Progenitor cell of endocrine pancreas (in vitro differentiated cells): Measurements from ENCODE around the gene SSH2. TPM values are rescaled to one million over a fixed set of nuclear protein-coding genes. Genes with fewer than 3 reads are reported as not detected.

Experiments
- DNase-seq: peaks from one replicate; pipeline ENCODE4 v3.0.0; 2021; ENCODE audit warnings: low spot score; ENCODE audit not compliant: unreplicated experiment
- H3K27ac Mint-ChIP-seq: 2 replicates; pipeline ENCODE4 v1.8.0; 2021; ENCODE audit warnings: mild to moderate bottlenecking, moderate library complexity, mixed read lengths
- H3K27me3 Mint-ChIP-seq: 2 replicates; pipeline ENCODE4 v1.8.0; 2021; ENCODE audit warnings: mixed read lengths
- H3K36me3 Mint-ChIP-seq: 2 replicates; pipeline ENCODE4 v1.8.0; 2022; ENCODE audit warnings: mixed read lengths; ENCODE audit not compliant: insufficient read depth
- H3K4me1 Mint-ChIP-seq: 2 replicates; pipeline ENCODE4 v1.8.0; 2021; ENCODE audit warnings: low read depth, mixed read lengths
- H3K4me3 Mint-ChIP-seq: 2 replicates; pipeline ENCODE4 v1.8.0; 2021; ENCODE audit warnings: low read depth, mild to moderate bottlenecking, moderate library complexity, mixed read lengths
- H3K9me3 Mint-ChIP-seq: 2 replicates; pipeline ENCODE4 v1.8.0; 2021; ENCODE audit warnings: low read depth, mixed read lengths
- total RNA-seq: library from RNA; stranded (reverse); gene quantifications from 2 replicates; pipeline ENCODE4 v1.2.1, GENCODE V29; 2021
- TF ChIP-seq, protein P1 (sequence below): fragments of 200-600 bp; sonication (generic); IDR thresholded peaks from one replicate; pipeline ENCODE4 v1.5.0; 2021; ENCODE audit warnings: antibody characterized with exemption, mild to moderate bottlenecking; ENCODE audit not compliant: unreplicated experiment

SSH2 gene
- total RNA-seq, 1 donor from 2014 or later = 20.7 TPM

DNA sequence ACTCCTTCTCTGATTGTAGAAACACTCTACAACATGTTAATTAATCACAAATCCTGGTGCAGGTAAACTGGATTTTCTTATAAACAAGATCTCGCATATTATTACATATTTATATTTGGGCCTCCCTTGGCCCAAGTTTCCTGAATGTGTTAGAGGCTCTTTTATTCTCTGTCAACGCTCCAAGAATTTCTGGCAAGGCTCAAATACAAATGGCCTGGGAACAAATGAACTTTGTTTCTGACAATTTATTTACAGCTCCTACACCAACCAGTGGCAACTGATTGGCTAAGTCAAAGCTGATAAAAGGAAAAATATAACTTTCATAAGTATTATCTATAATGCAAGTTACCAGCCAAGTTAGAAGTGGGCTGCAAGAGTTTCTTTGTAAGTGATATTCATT lies 242.4 kb downstream of the SSH2 start:
- Mint-ChIP-seq H3K27me3 (no peaks in the 10 kb centered on the region), H3K27ac (no peak overlapping the region), H3K36me3 (no peaks in the 10 kb centered on the region), H3K4me3 (no peak overlapping the region), H3K9me3 (no peaks in the 10 kb centered on the region), H3K4me1 (peaks cover 3% of the 10 kb centered on the region)
- no peak for DNase-seq
- TF ChIP-seq, protein P1, sequence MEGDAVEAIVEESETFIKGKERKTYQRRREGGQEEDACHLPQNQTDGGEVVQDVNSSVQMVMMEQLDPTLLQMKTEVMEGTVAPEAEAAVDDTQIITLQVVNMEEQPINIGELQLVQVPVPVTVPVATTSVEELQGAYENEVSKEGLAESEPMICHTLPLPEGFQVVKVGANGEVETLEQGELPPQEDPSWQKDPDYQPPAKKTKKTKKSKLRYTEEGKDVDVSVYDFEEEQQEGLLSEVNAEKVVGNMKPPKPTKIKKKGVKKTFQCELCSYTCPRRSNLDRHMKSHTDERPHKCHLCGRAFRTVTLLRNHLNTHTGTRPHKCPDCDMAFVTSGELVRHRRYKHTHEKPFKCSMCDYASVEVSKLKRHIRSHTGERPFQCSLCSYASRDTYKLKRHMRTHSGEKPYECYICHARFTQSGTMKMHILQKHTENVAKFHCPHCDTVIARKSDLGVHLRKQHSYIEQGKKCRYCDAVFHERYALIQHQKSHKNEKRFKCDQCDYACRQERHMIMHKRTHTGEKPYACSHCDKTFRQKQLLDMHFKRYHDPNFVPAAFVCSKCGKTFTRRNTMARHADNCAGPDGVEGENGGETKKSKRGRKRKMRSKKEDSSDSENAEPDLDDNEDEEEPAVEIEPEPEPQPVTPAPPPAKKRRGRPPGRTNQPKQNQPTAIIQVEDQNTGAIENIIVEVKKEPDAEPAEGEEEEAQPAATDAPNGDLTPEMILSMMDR = no peak

DNA sequence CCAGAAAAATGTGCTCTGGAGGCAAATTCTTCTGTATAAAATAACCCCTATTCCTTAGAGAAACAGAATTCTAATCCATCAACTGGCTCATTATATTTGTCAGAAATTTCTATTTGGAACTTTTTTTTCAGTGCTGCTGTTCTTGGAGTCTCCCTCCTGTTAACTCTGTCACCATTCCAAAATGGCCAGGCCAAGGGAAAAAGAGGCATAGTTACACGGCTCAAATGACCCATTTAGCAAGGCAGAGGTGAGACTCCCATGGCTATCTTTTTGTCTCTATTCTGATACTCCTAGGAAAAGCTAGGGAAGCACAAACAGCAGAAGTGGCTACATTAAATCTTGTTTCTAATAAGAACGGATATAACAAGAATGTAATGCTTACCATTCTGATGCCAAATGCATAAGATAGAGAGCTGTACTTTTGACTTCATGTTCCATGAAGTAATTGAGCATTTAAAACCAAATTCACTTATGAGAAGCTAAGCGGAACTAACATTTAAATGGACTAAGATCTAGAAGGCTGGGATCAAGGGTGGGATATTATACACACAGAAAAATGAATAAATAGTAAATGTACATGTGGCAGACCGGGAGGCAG lies 242.9 kb downstream of the SSH2 start:
- Mint-ChIP-seq H3K9me3 (no peaks in the 10 kb centered on the region), H3K36me3 (no peaks in the 10 kb centered on the region), H3K27ac (no peak overlapping the region), H3K4me1 (peaks cover 3% of the 10 kb centered on the region), H3K4me3 (no peak overlapping the region), H3K27me3 (no peaks in the 10 kb centered on the region)
- no peak for DNase-seq
- TF ChIP-seq, protein P1 = no peak

DNA sequence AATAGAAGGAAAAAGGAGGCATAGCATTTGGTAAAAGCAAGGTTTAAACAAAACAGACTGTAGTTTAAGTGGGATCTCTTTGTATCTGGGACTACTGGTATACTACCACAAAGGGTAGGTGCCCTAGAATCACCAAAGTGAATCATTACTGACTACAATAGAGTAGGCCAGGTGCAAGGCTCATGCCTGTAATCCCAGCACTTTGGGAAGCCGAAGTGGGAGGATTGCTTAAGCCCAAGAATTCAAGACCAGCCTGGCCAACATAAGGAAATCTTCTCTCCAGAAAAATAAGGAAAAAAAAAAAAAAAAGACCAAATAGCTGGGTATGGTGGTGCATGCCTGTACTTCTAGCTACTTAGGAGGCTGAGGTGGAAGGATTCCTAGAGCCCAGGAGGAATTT lies 246.5 kb downstream of the SSH2 start:
- Mint-ChIP-seq H3K4me1 (no peaks in the 10 kb centered on the region), H3K36me3 (no peaks in the 10 kb centered on the region), H3K27ac (no peak overlapping the region), H3K9me3 (no peaks in the 10 kb centered on the region), H3K4me3 (no peak overlapping the region), H3K27me3 (no peaks in the 10 kb centered on the region)
- DNase-seq = no peak
- TF ChIP-seq, protein P1 = no peak

- Mint-ChIP-seq H3K27me3 (no peaks in the 10 kb centered on the region), H3K36me3 (no peaks in the 10 kb centered on the region), H3K4me3 (no peak overlapping the region), H3K4me1 (no peaks in the 10 kb centered on the region), H3K9me3 (no peaks in the 10 kb centered on the region), H3K27ac (no peak overlapping the region)
- TF ChIP-seq, protein P1 = no peak
- no peak for DNase-seq
These were observed 247.0 kb downstream of the SSH2 start for GRCh38 chr17:29682987-29683386.

DNA sequence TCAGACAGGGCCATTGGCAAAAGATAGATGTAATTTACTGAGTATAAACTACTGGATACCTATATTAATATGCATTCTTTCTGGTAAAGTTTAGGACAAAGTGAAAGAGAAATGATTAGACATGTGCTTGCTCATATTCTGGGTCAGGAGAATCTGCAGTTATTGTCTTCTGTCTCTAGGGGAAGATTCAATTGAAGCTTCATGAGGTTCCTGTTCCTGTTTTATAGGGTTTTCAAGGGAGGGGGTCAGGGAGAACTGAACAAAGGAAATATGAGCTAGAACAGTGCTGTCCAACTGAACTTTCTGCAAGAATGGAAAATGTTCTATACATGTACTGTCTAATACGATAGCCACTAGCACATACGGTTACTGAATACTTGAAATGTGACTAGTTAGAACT lies 248.0 kb downstream of the SSH2 start:
- no peaks in the 10 kb centered on the region for H3K27me3 Mint-ChIP-seq
- H3K36me3 Mint-ChIP-seq = no peaks in the 10 kb centered on the region
- no peak overlapping the region for H3K27ac Mint-ChIP-seq
- H3K4me1 Mint-ChIP-seq = no peaks in the 10 kb centered on the region
- no peak overlapping the region for H3K4me3 Mint-ChIP-seq
- TF ChIP-seq, protein P1 = no peak
- no peak for DNase-seq
- H3K9me3 Mint-ChIP-seq = no peaks in the 10 kb centered on the region
